HCT116 (cell line): ENCODE data around the gene CARMIL1. TPM values are rescaled to one million over a fixed set of nuclear protein-coding genes. Genes with fewer than 3 reads are reported as not detected.

Source experiments
- ATAC-seq: fragments of 200-7000 bp; cut with Tn5 transposase; 2 replicates; pipeline ENCODE4 v1.9.1; 2020; ENCODE audit warnings: mild to moderate bottlenecking, moderate library complexity
- BruUV-seq: library from RNA; stranded (reverse); fragments of 400-500 nt; replicated peaks from 2 replicates; lab custom pipeline; 2021; lab: Mats Ljungman, UMichigan
- CTCF ChIA-PET: fragments of 300-600 bp; sonication (Branson Sonifier 250); formaldehyde crosslinking; loops from one replicate; lab custom pipeline; 2021; ENCODE audit warnings: antibody characterized with exemption; lab: Charles Lee
- POLR2A ChIA-PET: fragments of 300-600, 350-600 bp; sonication (Branson Sonifier 250); formaldehyde crosslinking; loops from one replicate; lab custom pipeline; 2021; ENCODE audit warnings: antibody characterized with exemption; lab: Charles Lee
- RAD21 ChIA-PET, 2 experiments: fragments of 300-600 bp; sonication (Branson Sonifier 250); formaldehyde crosslinking; loops; one replicate each; lab custom pipeline; 2023; ENCODE audit warnings: low total read pairs in 2 of 2; ENCODE audit not compliant: uncharacterized antibody in 2 of 2, unreplicated experiment in 2 of 2, low non-redundant PET in 1 of 2; lab: Charles Lee
- DNase-seq: peaks from one replicate; pipeline ENCODE4 v3.0.0-alpha.2; 2010; ENCODE audit warnings: low read depth, low spot score
- H2AFZ ChIP-seq: fragments of 200-600 bp; shearing (Covaris generic), sonication (generic); 2 replicates; pipeline ENCODE4 v1.6.1; 2017; ENCODE audit warnings: low read depth, mixed run types, mixed read lengths, antibody characterized with exemption, low read length; ENCODE audit not compliant: poor library complexity, severe bottlenecking
- H3K27ac ChIP-seq: 2 replicates; pipeline ENCODE4 v1.5.1; 2012; ENCODE audit warnings: low read depth, low read length
- H3K27me3 ChIP-seq: fragments of 200-600 bp; sonication (generic); 2 replicates; pipeline ENCODE4 v1.6.1; 2016; ENCODE audit warnings: mixed run types, low read length, mixed read lengths; ENCODE audit not compliant: insufficient read depth
- H3K36me3 ChIP-seq, 2 experiments: fragments of 200-500 bp in 1 of 2; fragments of 200-600 bp in 1 of 2; sonication (Bioruptor generic) in 1 of 2; sonication (generic) in 1 of 2; 2 replicates each; pipeline versions ENCODE4 v1.5.1 to v1.6.1; 2014 to 2016; ENCODE audit warnings: low read length in 2 of 2, inconsistent platforms in 1 of 2, mixed read lengths in 1 of 2, mixed run types in 1 of 2; ENCODE audit not compliant: insufficient read depth in 2 of 2, control insufficient read depth in 1 of 2
- H3K4me1 ChIP-seq, 2 experiments: fragments of 200-600 bp in 1 of 2; sonication (generic) in 1 of 2; 2 replicates each; pipeline versions ENCODE4 v1.5.1 to v1.6.1; 2012 to 2017; ENCODE audit warnings: low read length in 2 of 2, inconsistent platforms in 1 of 2, mild to moderate bottlenecking in 1 of 2, mixed read lengths in 1 of 2, mixed run types in 1 of 2, moderate library complexity in 1 of 2; ENCODE audit not compliant: insufficient read depth in 2 of 2, control insufficient read depth in 1 of 2
- H3K4me2 ChIP-seq: fragments of 200-600 bp; sonication (generic); 2 replicates; pipeline ENCODE4 v1.6.1; 2017; ENCODE audit warnings: mixed run types, low read length, mixed read lengths
- H3K4me3 ChIP-seq, 2 experiments: fragments of 200-600 bp in 1 of 2; sonication (generic) in 1 of 2; replicated peaks in 1 of 2; 2 replicates each; pipeline ENCODE4 v1.5.1; 2011 to 2016; ENCODE audit warnings: low read length in 2 of 2, control low read depth in 1 of 2, low read depth in 1 of 2, mild to moderate bottlenecking in 1 of 2, mixed read lengths in 1 of 2, mixed run types in 1 of 2
- H3K79me2 ChIP-seq: fragments of 200-600 bp; sonication (generic); 2 replicates; pipeline ENCODE4 v1.6.1; 2017; ENCODE audit warnings: mild to moderate bottlenecking, mixed run types, low read length, moderate library complexity, mixed read lengths; ENCODE audit not compliant: insufficient read depth
- H3K9ac ChIP-seq: fragments of 200-600 bp; sonication (generic); 2 replicates; pipeline ENCODE4 v1.6.1; 2016; ENCODE audit warnings: low read length, mixed read lengths
- H3K9me2 ChIP-seq: fragments of 200-600 bp; sonication (generic), shearing (Covaris generic); 2 replicates; pipeline ENCODE4 v1.6.1; 2017; ENCODE audit warnings: mixed run types, mild to moderate bottlenecking, moderate library complexity; ENCODE audit not compliant: insufficient read depth
- H3K9me3 ChIP-seq, 2 experiments: fragments of 200-500 bp in 1 of 2; fragments of 200-600 bp in 1 of 2; sonication (Bioruptor generic) in 1 of 2; sonication (generic) in 1 of 2; 2 replicates each; pipeline ENCODE4 v1.6.1; 2014 to 2017; ENCODE audit warnings: low read length in 2 of 2, mixed read lengths in 2 of 2, inconsistent platforms in 1 of 2, low read depth in 1 of 2, mild to moderate bottlenecking in 1 of 2, mixed run types in 1 of 2, moderate library complexity in 1 of 2; ENCODE audit not compliant: control insufficient read depth in 1 of 2, insufficient read depth in 1 of 2
- H4K20me1 ChIP-seq: fragments of 200-600 bp; sonication (generic), shearing (Covaris generic); 2 replicates; pipeline ENCODE4 v1.6.1; 2017; ENCODE audit warnings: mixed run types, mild to moderate bottlenecking, moderate library complexity; ENCODE audit not compliant: insufficient read depth
- CBX3 ChIP-seq: IDR thresholded peaks from 2 replicates; pipeline ENCODE4 v1.6.1; 2012; ENCODE audit warnings: low read depth
- CEBPB ChIP-seq: IDR thresholded peaks from 2 replicates; pipeline ENCODE4 v1.6.1; 2012; ENCODE audit warnings: low read depth
- EGR1 ChIP-seq: IDR thresholded peaks from 2 replicates; pipeline ENCODE4 v1.6.1; 2012; ENCODE audit warnings: low read depth
- JUND ChIP-seq: IDR thresholded peaks from 2 replicates; pipeline ENCODE4 v1.6.1; 2012
- RAD21 ChIP-seq: IDR thresholded peaks from 2 replicates; pipeline ENCODE4 v1.6.1; 2012; ENCODE audit warnings: low read depth, mild to moderate bottlenecking
- SIN3A ChIP-seq: IDR thresholded peaks from 2 replicates; pipeline ENCODE4 v1.6.1; 2012; ENCODE audit warnings: low read depth
- SRF ChIP-seq: IDR thresholded peaks from 2 replicates; pipeline ENCODE4 v1.6.1; 2012; ENCODE audit warnings: low read depth
- YY1 ChIP-seq: IDR thresholded peaks from 2 replicates; pipeline ENCODE4 v1.6.1; 2011; ENCODE audit warnings: low read length, low read depth, moderate library complexity, mild to moderate bottlenecking; ENCODE audit not compliant: insufficient replicate concordance; ENCODE audit errors: extremely low read depth
- ZFX ChIP-seq: fragments of 450-650 bp; IDR thresholded peaks from 2 replicates; pipeline ENCODE4 v1.6.1; 2017
- intact Hi-C: fragments of 100-400 bp; cut with micrococcal nuclease; formaldehyde crosslinking; loops from 2 replicates; pipeline ENCODE4 v1.10.0; 2022
- total RNA-seq: library from RNA; stranded (reverse); gene quantifications from one replicate; pipeline ENCODE4 v1.2.1, GENCODE V29; 2021; ENCODE audit not compliant: unreplicated experiment
- TF ChIP-seq, protein P1 (sequence below): IDR thresholded peaks from 2 replicates; pipeline ENCODE4 v1.6.1; 2012; ENCODE audit warnings: low read depth
- TF ChIP-seq, protein P2 (sequence below): IDR thresholded peaks from 2 replicates; pipeline ENCODE4 v1.6.1; 2012
- TF ChIP-seq, protein P3 (sequence below), 3 experiments: fragments of 200-600 bp in 1 of 3; sonication (generic) in 1 of 3; IDR thresholded peaks in 2 of 3; conservative IDR thresholded peaks in 1 of 3; 2 replicates each; pipeline ENCODE4 v1.5.1; 2012 to 2017; ENCODE audit warnings: low read depth in 2 of 3, low read length in 2 of 3, antibody characterized with exemption in 1 of 3, borderline replicate concordance in 1 of 3, control low read depth in 1 of 3, mild to moderate bottlenecking in 1 of 3, mixed read lengths in 1 of 3, mixed run types in 1 of 3, moderate library complexity in 1 of 3; ENCODE audit not compliant: insufficient read depth in 1 of 3
- TF ChIP-seq, protein P4 (sequence below): IDR thresholded peaks from 2 replicates; pipeline ENCODE4 v1.6.1; 2012

CARMIL1 gene
- total RNA-seq, 1 experiment from 2014 or later = 21.7 TPM

- TF ChIP-seq, protein P1, sequence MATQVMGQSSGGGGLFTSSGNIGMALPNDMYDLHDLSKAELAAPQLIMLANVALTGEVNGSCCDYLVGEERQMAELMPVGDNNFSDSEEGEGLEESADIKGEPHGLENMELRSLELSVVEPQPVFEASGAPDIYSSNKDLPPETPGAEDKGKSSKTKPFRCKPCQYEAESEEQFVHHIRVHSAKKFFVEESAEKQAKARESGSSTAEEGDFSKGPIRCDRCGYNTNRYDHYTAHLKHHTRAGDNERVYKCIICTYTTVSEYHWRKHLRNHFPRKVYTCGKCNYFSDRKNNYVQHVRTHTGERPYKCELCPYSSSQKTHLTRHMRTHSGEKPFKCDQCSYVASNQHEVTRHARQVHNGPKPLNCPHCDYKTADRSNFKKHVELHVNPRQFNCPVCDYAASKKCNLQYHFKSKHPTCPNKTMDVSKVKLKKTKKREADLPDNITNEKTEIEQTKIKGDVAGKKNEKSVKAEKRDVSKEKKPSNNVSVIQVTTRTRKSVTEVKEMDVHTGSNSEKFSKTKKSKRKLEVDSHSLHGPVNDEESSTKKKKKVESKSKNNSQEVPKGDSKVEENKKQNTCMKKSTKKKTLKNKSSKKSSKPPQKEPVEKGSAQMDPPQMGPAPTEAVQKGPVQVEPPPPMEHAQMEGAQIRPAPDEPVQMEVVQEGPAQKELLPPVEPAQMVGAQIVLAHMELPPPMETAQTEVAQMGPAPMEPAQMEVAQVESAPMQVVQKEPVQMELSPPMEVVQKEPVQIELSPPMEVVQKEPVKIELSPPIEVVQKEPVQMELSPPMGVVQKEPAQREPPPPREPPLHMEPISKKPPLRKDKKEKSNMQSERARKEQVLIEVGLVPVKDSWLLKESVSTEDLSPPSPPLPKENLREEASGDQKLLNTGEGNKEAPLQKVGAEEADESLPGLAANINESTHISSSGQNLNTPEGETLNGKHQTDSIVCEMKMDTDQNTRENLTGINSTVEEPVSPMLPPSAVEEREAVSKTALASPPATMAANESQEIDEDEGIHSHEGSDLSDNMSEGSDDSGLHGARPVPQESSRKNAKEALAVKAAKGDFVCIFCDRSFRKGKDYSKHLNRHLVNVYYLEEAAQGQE = no peak
- TF ChIP-seq CEBPB = no peak
- TF ChIP-seq JUND = no peak
- TF ChIP-seq, protein P2, sequence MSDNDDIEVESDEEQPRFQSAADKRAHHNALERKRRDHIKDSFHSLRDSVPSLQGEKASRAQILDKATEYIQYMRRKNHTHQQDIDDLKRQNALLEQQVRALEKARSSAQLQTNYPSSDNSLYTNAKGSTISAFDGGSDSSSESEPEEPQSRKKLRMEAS = no peak
- no peak for TF ChIP-seq ZFX
These were observed 139.4 kb downstream of the CARMIL1 start (continued) for GRCh38 chr6:25418454-25419052.

- no peak overlapping the region for H3K9ac ChIP-seq
- ChIA-PET POLR2A (no interaction called here), RAD21 (no interaction called here), CTCF (interaction anchor here (0.6 kb wide), 1 partner anchor 753 kb away, joined by 4 read pairs; no protein-coding TSS in a partner anchor)
- TF ChIP-seq CEBPB (no peak), EGR1 (no peak), RAD21 (no peak), CBX3 (no peak), SRF (no peak), YY1 (no peak), SIN3A (no peak)
- TF ChIP-seq, protein P3, sequence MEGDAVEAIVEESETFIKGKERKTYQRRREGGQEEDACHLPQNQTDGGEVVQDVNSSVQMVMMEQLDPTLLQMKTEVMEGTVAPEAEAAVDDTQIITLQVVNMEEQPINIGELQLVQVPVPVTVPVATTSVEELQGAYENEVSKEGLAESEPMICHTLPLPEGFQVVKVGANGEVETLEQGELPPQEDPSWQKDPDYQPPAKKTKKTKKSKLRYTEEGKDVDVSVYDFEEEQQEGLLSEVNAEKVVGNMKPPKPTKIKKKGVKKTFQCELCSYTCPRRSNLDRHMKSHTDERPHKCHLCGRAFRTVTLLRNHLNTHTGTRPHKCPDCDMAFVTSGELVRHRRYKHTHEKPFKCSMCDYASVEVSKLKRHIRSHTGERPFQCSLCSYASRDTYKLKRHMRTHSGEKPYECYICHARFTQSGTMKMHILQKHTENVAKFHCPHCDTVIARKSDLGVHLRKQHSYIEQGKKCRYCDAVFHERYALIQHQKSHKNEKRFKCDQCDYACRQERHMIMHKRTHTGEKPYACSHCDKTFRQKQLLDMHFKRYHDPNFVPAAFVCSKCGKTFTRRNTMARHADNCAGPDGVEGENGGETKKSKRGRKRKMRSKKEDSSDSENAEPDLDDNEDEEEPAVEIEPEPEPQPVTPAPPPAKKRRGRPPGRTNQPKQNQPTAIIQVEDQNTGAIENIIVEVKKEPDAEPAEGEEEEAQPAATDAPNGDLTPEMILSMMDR (IDR thresholded peaks at IDR 0.05 in 2 of 3, conservative IDR thresholded peaks at IDR 0.05 in 1 of 3; ENCODE audit: borderline replicate concordance in 1 of 3, insufficient read depth in 1 of 3, low read depth in 2 of 3, low read length in 2 of 3) = no peak
- TF ChIP-seq, protein P4, sequence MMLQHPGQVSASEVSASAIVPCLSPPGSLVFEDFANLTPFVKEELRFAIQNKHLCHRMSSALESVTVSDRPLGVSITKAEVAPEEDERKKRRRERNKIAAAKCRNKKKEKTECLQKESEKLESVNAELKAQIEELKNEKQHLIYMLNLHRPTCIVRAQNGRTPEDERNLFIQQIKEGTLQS = no peak
- 0 out of 4 replicates have a peak, but pooled peaks cover 0 to 3% of the 10 kb centered on the region in 2 experiments for H3K9me3 ChIP-seq
- H3K27ac ChIP-seq = no peak overlapping the region
- no peaks in the 10 kb centered on the region for H3K36me3 ChIP-seq
- no peaks in the 10 kb centered on the region for H3K9me2 ChIP-seq
- H3K4me1 ChIP-seq = no peaks in the 10 kb centered on the region
- intact Hi-C loops = no loop called here
- no peaks in the 10 kb centered on the region for H3K27me3 ChIP-seq
- H3K4me3 ChIP-seq = no peak overlapping the region
- DNase-seq (no peak), ATAC-seq (no peak)
- H3K4me2 ChIP-seq = no peak overlapping the region
- peaks cover 4% of the 10 kb centered on the region for H3K79me2 ChIP-seq
- no peaks in the 10 kb centered on the region for H4K20me1 ChIP-seq
- BruUV-seq = no TSS peak
- H2AFZ ChIP-seq = no peak overlapping the region
These were observed 140.7 kb downstream of the CARMIL1 start for GRCh38 chr6:25419879-25420278.
